IPS-NIHi11 (cell line): Measurements from ENCODE around the gene MYADM.
"Not testable (repeated sequence)": the region's sequence is repeated elsewhere in the genome, so short reads cannot be mapped to it uniquely, and the experiment has no call there.

Experiments used
- DNase-seq: peaks from one replicate; pipeline ENCODE4 v3.0.0; 2012; ENCODE audit warnings: mixed read lengths, low spot score

The MYADM gene, protein sequence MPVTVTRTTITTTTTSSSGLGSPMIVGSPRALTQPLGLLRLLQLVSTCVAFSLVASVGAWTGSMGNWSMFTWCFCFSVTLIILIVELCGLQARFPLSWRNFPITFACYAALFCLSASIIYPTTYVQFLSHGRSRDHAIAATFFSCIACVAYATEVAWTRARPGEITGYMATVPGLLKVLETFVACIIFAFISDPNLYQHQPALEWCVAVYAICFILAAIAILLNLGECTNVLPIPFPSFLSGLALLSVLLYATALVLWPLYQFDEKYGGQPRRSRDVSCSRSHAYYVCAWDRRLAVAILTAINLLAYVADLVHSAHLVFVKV

DNA sequence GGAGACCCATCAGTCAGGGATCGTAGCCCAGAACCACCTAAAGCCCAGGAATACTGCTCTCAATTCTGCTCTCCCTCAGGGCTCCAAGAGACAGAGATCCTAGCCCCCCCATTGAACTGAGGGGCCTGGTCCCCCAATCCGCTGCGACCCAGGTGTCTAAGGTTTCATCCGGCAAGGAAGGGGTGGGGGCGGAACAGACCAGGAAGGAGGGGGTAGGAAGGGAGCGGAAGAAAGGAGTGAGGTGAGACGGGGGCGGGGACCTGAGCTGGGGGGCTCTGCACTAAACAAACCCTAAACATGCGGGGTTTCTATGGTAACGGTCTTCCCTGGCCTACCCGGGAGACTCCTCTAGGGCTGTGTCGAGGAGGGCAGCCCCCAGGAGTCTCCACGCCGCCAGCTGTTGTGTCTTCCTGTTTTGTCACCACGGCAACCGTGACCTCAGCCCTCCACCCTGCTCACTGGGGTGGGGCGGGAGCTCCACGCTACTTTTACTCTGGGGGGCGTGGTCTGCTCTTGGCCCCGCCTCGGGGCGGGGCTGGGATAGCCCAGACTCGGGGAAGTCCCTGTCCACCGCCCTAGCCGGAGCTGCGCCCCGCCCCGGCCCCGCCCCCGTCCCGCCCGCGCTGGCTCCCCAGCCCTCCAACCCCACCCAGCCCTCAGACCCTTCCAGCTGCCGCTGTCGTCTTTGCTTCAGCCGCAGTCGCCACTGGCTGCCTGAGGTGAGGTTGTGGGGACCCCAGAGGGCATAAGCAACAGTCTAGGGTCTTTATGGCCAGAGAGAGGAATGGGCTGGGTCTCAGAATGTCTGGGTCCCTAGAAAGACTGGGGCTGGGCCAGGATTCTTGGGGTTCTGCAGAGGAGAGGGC, at the start of gene MYADM:
TSS of gene MYADM (plus strand) at position 659 of the 866 bp plus-strand sequence. CDS start 5,647 bp downstream, outside the sequence.
- peak; percentile 89 for DNase-seq

DNA sequence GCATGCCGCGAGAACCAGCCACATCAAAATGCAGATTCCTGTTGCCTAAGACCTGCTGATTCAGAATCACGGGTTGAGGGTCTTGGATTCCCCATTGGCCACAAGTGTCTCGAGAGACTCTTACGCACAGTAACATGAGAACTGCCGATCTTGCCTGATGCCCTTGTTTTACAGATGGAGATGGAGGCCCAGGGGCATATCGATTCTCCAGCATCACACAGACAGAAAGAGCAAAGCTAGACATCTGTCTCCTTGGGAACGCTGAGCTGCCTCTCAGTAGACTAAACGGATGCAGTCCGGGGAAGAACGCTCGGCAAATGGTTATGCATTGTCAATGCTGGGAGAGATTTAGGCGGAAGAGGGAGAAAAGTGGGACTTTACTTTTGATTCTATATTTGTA, 48.9 kb upstream of the MYADM start:
- DNase-seq = no peak

DNA sequence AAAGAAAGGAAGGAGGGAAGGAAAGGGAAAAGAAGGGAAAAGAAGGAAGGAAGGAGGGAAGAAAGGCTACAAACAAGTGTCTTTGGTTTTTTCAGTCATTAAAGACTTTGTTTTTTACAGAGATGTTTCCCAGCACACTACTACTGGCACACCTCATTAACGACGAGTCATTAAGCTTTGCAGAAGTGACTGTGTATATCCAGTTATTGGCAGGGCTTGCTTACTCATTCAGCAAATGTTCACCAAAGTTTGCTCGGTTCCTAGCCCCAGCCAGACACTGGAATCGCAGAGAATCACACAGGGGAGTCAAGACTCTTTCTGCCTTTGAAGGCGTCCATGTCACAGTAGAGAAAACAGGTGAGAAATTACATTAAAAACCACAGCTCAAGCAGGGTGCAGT, 47.8 kb upstream of the MYADM start:
- no peak for DNase-seq

DNA sequence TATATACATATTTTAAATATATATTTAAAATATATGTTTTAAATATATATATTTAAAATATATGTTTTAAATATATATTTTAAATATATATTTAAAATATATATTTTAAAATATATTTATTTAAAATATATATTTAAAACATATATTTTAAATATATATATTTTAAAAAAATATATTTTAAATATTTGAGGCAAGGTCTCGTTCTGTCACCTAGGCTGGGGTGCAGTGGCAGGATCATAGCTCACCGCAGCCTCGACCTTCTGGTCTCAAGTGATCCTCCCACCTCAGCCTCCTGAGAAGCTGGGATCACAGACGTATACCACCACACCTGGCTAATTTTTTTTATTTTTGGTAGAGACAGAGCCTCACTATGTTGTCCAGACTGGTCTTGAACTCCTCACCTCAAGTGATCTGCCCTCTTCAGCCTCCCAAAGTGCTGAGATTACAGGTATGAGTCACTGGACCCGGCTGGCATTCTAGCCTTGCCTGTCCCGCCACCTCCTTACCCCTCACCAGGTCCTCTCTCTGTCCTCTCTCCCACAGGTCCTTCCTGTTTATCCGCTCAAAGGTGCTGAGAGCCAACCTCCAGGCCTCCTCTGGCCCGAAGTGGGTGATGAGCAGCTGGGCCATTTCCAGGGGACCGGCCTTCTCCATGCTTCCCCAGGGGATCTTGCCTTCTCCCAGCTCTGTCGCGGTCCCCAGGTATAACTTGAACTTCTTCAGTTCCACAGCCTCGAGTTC, 44.1 kb upstream of the MYADM start:
- DNase-seq = no peak

DNA sequence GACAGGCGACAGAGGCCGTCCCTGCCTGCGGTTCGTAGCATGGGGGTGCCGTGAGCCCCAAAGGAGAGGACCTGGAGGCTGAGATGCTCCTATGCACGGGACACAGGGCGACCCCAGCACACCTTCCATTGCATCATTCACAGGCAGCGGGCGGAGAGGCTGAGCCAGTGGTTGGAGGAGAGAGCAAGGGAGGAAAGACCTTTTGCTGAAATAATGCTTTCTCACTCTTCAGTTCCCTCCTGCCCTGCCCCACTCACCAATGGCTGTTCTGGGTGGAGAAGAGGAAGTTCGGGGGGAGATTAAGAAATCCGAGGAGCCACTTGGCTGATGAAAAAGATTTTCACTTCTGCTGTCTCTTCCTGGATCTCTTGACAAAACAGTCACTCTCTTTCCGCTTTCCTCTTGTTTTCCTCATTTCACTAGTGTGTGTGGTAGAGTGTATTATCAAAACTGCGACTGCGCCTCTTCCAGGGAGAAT, 43.5 kb upstream of the MYADM start, which contains the start of gene NLRP12:
TSS of gene NLRP12 (minus strand) at position 181 of the 478 bp plus-strand sequence. CDS start at position 41, 140 bp downstream.
- no peak for DNase-seq

DNA sequence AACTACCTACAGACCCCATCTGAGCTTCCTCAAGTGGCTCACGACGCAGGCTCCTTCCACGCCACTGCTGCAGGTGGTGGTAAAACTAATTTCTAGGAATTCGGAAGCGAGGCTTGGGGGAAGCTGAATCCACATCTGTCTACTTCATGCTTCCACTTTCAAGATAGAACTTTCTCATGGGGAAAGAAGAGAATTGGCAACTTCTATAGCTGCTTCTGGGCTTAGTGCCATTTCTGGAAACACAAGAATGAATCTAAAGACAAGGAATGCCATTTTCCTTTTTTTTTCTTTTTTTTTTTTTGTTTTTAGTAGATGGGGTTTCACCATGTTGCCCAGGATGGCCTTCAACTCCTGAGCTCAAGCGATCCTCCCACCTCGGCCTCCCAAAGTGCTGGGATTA, 40.8 kb upstream of the MYADM start:
- no peak for DNase-seq

DNA sequence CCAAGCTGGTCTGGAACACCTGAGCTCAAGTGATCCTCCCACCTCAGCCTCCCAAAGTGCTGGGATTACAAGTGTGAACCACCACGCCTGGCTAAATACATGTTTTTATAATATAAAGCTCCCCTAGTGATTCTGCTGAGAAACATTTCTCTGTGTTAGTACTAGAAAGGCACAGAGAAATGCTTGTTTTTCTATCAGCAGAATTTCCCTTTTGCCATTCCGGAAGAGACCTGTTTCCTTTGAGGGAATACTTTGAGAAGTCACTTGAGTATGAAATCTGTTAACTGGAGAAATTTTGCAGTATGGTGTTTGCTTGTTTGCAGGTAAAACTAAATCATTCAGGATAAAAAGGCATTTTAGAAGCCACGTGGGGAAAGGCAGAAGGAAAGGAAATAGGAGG, 39.2 kb upstream of the MYADM start:
- DNase-seq = no peak

DNA sequence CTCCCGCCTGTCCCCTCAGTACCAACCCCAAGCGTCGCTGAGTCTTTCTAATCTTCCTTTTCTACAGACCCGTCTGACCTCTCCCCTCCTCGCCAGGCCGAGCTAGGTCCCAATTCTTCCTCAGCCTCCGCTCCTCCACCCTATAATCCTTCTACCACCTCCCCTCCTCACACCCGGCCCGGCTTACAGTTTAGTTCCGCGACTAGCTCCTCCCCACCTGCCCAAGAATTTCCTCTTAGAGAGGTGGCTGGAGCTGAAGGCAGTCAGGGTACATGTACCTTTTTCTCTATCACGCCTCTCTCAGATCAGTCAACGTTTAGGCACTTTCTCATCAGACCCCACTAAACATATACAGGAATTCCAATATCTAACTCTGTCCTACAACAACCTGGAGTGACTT, 34.8 kb upstream of the MYADM start:
- not testable (repeated sequence) for DNase-seq

DNA sequence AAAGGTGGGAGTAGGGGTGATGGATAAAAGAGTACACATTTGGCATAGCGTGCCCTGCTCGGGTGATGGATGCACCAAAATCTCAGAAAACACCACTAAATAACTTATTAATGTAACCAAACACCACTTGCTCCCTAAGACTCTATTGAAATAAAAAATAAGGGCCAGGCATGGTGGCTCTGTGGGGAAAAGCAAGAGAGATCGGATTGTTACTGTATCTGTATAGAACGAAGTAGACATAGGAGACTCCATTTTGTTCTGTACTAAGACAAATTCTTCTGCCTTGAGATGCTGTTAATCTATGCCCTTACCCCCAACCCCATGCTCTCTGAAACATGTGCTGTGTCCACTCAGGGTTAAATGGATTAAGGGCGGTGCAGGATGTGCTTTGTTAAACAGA, 29.2 kb upstream of the MYADM start:
- DNase-seq = not testable (repeated sequence)

DNA sequence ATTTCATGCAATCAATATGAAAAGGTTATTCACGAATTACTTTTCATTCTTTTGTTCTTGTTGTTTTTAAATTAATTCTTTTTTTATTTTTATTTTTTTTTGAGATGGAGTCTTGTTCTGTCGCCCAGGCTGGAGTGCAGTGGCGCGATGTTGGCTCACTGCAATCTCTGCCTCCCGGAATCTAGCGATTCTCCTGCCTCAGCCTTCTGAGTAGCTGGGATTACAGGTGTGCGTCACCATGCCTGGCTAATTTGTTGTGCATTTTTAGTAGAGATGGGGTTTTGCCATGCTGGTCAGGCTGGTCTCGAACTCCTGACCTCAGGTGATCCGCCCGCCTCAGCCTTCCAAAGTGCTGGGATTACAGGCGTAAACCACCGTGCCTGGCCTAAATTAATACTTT, 27.4 kb upstream of the MYADM start:
- not testable (repeated sequence) for DNase-seq

DNA sequence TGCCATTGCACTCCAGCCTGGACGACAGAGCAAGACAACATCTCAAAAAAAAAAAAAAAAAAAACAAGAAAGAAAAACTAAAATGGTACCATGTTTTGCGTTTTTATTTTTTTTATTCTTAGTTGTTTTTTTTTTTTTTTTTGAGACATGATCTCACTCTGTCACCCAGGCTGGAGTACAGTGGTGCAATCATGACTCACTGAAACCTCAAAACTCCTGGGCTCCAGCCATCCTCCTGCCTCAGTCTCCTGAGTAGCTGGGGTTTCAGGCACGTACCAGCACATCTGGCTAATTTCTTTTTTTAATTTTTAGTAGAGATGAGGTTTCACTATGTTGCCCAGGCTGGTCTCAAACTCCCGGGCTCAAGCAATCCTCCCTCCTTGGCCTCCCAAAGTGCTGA, 26.8 kb upstream of the MYADM start:
- DNase-seq = not testable (repeated sequence)

DNA sequence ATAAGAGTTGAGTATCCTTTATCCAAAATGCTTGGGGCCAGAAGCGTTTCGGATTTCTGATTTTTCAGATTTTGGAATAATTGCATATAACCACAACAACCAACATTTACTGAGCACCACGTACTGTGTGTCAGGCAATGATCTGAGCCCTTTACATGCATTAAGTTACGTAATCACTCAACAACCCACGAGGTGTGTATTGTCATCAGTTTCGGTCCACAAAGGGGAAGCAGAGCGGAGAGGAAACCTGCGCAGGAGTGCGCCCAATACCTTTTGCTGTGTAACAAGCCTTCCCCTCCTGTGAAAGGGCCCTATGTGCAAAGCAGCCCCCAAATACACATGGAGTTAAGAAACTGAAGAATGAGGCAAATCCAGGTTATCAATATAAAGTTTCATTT, 22.8 kb upstream of the MYADM start:
- DNase-seq = no peak

DNA sequence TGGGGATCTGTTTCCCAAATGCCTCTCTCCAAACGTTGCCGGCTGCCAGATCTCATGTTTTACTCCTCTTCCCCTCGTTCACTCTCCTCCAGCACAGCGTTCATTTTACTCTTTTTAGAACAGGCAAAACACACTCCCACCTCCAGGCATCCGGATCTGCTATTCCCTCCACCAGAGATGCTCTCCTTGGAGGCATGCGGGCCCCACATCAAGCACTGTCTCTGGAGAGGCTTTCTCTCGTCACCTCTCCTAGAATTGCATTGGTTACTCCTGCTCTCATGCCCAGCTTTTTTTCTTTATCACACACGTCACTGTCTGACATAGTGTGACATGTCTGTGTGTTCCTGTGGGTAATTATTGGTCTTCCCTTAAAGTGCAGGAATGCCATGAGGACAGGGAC, 20.1 kb upstream of the MYADM start:
- DNase-seq = no peak

DNA sequence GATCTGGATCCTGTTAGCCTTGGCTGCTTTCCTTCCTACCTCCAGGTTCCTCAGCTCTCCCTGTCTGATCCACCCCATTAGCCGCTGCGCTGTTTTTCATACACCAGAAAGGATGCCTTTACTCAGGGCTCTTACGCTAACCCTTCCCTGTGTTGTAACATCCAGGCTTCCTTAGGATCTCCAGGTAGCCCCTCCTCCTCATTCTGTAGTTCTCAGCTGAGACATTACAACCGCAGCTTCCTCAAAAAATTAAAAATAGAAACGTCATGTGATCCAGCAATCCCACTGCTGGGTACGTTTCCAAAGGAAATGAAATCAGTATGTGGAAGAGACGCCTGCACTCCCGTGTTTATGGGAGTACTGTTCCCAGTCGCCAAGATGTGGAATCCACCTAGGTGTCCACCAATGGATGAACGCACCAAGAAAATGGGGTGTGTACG, 18.4 kb upstream of the MYADM start:
- no peak for DNase-seq

DNA sequence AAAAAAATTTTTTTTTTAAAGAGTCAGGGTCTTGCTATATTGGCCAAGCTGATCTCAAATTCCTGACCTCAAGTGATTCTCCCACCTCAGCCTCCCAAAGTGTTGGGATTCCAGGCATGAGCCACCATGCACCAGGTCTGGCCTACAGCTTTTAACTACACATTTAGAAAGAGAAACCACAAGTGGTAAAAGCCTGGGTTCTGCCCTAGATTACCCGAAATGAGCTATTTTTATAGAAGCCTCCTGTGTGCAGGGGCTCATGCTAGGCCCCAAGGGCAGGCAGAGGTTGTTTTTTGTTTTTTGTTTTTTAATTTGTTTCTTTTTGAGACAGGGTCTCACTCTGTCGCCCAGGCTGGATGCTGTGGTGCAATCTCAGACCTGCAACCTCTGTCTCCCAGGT, 14.0 kb upstream of the MYADM start:
- DNase-seq = no peak

DNA sequence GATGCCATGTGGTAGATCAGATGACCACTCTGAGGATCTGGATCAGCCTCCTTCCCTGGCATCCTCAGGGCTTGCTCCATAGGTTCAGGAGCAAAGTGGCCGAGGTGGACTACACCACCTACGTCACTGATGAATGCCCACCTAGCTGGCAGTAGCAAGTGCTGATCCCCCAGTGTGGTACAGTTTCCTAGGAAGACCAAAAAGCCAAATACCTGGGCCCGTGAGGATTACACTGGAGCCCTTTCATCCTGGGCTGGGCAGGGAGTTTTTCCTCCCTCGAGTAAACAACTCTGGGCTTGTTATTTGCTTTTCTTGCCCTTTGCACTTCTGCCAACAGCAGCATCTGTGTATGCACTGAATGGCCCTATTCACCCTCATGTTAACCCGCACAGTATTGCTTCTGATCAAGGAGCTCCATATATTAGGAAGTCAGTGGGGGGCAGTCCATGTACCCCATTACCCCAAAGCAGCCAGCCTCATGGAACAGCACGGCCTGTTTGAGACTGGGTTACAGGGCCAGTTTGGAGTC, 3.3 kb upstream of the MYADM start:
- no peak for DNase-seq

DNA sequence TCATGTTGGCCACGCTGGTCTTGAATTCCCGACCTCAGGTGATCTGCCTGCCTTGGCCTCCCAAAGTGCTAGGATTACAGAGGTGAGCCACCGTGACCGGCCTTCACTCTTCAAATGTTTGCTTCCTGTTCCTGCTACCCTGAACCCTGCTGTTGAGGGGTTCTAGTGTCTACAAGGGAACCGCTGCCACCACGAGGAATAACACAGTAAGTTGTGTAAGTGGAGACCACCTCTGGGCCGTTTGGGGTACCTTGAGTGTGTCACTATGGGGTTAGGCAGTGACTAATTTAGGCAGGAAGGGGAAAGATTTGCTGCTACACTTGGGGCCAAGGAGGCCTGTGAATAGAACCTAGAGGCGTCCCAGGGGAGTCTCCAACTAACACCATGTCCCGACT, 2.2 kb upstream of the MYADM start:
- no peak for DNase-seq

DNA sequence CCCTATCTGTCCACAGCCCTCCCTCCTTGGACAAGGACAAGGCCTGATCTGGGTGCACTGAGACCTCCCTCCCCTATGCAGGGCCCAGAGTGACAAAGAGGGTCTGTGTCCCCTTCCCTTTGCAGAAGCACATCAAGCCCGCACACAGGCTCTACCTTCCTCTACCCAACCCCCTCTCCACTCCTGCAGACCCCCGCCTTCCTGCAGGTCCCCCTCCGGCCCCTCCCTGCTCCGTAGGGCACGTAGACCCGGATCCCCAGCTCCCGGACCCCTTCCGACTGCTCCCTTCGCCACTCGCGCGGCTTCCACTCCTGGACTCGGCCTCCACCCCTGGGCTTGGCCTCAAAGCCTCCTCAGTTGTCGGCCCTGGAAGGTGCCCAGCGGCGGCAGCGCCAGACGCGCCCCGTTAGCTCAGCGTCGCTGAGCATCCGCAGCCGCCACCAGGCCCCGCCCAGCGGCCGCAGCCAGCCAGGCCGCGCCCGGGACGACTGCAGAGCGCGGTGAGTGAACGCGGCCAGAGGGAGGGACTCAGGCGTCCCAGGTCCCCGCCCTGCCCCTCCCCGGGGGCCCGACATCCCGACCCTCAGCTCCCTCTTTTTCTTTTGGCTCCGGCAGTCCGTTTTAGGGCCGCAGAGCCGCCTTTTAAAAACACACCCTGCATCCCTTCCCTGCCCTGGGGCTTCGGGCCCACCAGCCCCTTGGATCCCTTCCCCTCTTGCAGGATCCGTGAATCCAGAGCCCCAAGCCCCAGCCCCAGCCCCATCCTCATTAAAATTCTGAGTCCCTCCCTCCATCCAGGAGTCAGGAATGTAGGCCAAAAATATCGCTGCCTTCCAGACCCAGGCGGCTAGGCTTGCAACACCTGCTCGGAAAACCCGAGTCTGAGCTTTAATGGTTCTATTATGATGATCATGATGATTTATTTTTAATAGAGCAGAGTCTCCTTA, 1.5 kb upstream of the MYADM start:
- peak; percentile 80 for DNase-seq

DNA sequence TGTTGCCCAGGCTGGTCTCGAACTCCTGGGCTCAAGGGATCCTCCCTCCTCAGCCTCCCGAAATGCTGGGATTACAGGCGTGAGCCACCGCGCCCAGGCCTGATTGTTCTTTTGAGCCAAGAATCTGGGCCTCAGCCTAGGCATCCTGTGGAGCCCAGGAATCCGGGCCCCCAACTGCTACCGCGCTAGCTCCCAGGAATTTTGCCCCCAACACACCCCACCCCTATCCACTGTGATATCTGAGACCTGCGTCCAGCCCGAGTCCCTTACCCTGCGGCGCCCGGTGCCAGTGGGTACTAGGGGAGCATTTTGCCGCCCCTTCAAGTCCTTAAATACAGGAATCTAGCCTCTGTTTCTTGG, 838 bp upstream of the MYADM start:
- DNase-seq = peak; percentile 41

DNA sequence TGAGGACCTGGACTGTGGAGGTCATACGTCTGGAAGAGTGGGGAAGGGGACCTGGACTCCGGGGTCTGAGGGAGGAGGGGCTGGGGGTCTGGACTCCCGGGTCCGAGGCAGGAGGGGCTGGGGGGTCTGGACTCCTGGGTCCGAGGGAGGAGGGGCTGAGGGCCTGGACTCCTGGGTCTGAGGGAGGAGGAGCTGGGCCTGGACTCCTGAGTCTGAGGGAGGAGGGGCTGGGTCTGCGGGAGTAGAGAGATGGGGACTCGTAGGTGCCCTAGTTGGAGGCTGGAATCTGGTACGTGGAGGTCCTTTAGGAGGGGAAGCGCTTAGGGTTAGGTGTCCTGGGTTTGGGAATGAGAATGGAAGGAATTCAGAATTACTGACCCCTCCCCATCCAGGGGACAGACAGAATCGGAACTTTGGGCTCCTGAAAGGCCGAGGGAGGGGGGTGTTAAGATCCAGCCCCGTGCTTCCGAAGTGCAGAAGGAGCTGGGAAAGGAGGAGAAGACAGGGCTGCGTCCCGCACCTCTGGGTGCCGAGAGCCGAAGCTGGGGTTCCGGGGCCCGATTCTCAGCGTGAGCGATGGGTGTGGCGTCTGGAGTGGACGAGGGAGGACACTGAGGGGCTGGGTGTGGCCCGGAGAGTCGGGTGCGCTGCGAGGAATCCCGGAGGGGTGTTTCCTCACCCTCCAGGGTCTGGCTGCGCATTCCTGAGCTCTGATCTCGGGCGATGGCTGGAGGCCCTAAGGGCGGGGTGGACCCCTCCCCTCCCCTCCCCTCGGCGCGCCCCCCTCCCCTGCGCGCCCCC, 608 bp downstream of the MYADM start:
- DNase-seq = peak; percentile 37
